NCI-H748 treated with DMSO at 0.1 percent for 48 hours (cell line): Measurements from ENCODE around the gene ZNF711.
"Not testable (repeated sequence)": the region's sequence is repeated elsewhere in the genome, so short reads cannot be mapped to it uniquely, and the experiment has no call there.

Experiments
- DNase-seq: peaks from one replicate; lab custom pipeline; 2025; lab: John Stamatoyannopoulos, UW

ZNF711 gene

GRCh38 chrX:85243761-85244449 lies at the start of gene ZNF711, which contains the start of gene SATL1:
Gene ZNF711 (plus strand): TSS chrX:85243991. CDS start chrX:85247573, 3,582 bp downstream.
Gene SATL1 (minus strand): TSS chrX:85243779. CDS start chrX:85108968, 134,811 bp downstream.
- DNase-seq = peak; percentile 92

- DNase-seq = no peak
These were observed 47.5 kb upstream of the ZNF711 start for GRCh38 chrX:85196319-85196718.

GRCh38 chrX:85203461-85203970 lies 40.3 kb upstream of the ZNF711 start:
- DNase-seq = no peak

- DNase-seq = no peak
These were observed 29.8 kb upstream of the ZNF711 start for GRCh38 chrX:85213792-85214530.

GRCh38 chrX:85215946-85216345 lies 27.8 kb upstream of the ZNF711 start:
- no peak for DNase-seq

- DNase-seq = no peak
These were observed 22.4 kb upstream of the ZNF711 start for GRCh38 chrX:85221361-85221760.

- DNase-seq = no peak
These were observed 20.4 kb upstream of the ZNF711 start for GRCh38 chrX:85223359-85223758.

GRCh38 chrX:85243155-85243554 lies 636 bp upstream of the ZNF711 start:
- DNase-seq = no peak

GRCh38 chrX:85244450-85245211 lies 840 bp downstream of the ZNF711 start:
- DNase-seq = peak; percentile 56

- DNase-seq = not testable (repeated sequence)
These were observed 41.5 kb downstream of the ZNF711 start for GRCh38 chrX:85285286-85285685.

- DNase-seq = no peak
These were observed 45.4 kb downstream of the ZNF711 start for GRCh38 chrX:85288992-85289723.

- DNase-seq = no peak
These were observed 59.8 kb downstream of the ZNF711 start for GRCh38 chrX:85303544-85303943.

GRCh38 chrX:85309717-85310116 lies 65.9 kb downstream of the ZNF711 start:
- no peak for DNase-seq

- not testable (repeated sequence) for DNase-seq
These were observed 67.6 kb downstream of the ZNF711 start for GRCh38 chrX:85311348-85311747.
